HG03521 (cell line): Measurements from ENCODE around the gene TSPY2.
"Not testable (repeated sequence)": the region's sequence is repeated elsewhere in the genome, so short reads cannot be mapped to it uniquely, and the experiment has no call there.

Experiments
- ATAC-seq: cut with Tn5 transposase; IDR thresholded peaks from one replicate; pipeline ENCODE4 v1.9.1; 2021; ENCODE audit warnings: mild to moderate bottlenecking, moderate library complexity; ENCODE audit not compliant: unreplicated experiment

TSPY2 gene, protein sequence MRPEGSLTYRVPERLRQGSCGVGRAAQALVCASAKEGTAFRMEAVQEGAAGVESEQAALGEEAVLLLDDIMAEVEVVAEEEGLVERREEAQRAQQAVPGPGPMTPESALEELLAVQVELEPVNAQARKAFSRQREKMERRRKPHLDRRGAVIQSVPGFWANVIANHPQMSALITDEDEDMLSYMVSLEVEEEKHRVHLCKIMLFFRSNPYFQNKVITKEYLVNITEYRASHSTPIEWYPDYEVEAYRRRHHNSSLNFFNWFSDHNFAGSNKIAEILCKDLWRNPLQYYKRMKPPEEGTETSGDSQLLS

DNA sequence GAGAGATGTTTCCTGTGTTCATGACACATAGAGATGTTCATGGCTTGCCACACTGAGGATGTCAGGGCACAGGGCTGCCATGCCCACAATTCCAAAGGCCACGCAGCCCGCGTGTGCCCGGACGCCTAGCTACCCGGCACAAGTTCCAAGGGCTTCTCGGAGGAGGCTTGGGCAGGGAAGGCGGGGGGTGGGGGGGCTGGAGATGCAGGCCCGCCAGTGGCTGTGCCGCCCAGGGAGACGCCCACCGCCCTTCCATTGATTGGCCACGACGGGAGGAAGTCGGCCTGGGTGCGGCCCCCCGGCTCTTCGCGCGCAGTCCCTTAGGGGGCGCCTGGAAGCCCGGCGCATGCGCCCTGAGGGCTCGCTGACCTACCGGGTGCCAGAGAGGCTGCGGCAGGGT is at the start of gene TSPY2:
TSS of gene TSPY2 (plus strand) at position 301 of the 400 bp plus-strand sequence. CDS start at position 347, 46 bp downstream.
- ATAC-seq, result not testable (repeated sequence)

DNA sequence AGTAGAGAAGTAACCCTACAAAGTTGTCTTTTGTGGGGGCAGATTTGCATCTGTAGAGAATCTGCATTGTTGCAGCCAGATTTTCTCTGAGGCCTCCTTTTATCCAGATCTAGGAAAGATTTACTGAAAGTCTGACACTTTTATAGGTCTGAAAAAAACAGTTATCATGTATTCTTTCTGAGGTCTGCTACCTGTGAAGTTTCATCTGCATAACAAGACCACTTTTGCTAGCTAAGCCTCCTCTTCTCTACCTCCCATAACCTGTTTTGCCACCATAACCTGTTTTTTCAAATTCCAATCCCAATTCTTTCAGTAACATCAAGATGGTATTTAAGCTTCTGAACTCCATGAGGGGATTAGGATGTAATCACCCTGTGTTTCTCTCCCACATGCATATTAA is 36.5 kb upstream of the TSPY2 start:
- not testable (repeated sequence) for ATAC-seq

DNA sequence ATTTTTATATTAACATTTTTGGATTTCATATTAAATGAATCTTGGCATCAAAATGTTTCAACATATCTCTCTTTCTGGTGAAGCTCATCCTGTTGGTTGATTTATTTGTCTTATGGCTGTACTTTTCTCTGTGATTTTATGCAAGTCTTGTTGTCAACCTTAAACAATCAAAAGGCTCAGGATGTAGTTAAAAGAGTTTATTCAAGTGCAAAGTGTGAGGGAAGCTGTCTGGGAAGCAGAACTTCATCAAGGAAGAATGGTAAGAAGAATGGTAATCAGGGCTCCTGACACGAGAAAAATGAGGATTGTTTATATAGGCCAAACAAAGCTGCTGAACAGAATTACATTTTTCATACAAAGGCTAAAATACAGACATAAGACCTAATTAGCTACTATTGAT is 29.0 kb upstream of the TSPY2 start:
- ATAC-seq, result not testable (repeated sequence)

DNA sequence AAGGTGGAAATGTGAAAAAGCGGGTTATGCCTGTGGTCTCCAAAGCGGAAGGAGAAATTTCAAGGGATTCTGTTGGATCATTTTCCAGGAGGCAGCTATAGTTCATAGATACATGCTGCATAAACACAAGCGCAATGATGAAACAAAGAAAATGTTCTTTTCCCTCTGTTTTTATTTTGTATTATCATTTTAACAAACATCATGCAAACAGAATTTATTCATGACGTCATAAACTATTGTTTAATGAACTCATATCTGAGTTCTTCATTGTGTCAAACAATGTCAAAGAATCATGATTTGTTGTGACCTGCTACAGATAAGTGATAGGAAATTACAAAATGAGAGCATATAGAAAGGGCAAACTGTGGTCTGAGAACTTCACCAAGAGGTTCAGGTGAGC is 23.8 kb downstream of the TSPY2 start:
- ATAC-seq, result not testable (repeated sequence)
